Retinal pigment epithelial cell (primary cell): ENCODE data around the gene KPNA3.

ENCODE experiments used
- DNase-seq: peaks from one replicate; pipeline ENCODE4 v3.0.0-alpha.2; 2010; ENCODE audit warnings: low read depth
- H3K4me3 ChIP-seq: 2 replicates; pipeline ENCODE4 v1.5.1; 2011; ENCODE audit warnings: mild to moderate bottlenecking, low read length, control low read depth, moderate library complexity
- CTCF ChIP-seq: conservative IDR thresholded peaks from 2 replicates; pipeline ENCODE4 v1.5.1; 2011; ENCODE audit warnings: low read depth, low read length, control low read depth, inconsistent platforms

KPNA3 gene

GRCh38 chr13:49654011-49654410 lies 138.5 kb downstream of the KPNA3 start:
- H3K4me3 ChIP-seq, result no peak overlapping the region
- no peak for TF ChIP-seq CTCF
- no peak for DNase-seq

- TF ChIP-seq CTCF, result no peak
- no peak overlapping the region for H3K4me3 ChIP-seq
- DNase-seq, result no peak
These were observed 139.0 kb downstream of the KPNA3 start for GRCh38 chr13:49653478-49653877.

- peak; percentile 57 for TF ChIP-seq CTCF
- DNase-seq, result no peak
- no peak overlapping the region for H3K4me3 ChIP-seq
These were observed 139.9 kb downstream of the KPNA3 start for GRCh38 chr13:49652355-49653305.

- TF ChIP-seq CTCF, result no peak
- no peak overlapping the region for H3K4me3 ChIP-seq
- DNase-seq, result no peak
These were observed 140.7 kb downstream of the KPNA3 start for GRCh38 chr13:49651570-49652354.

- no peak for TF ChIP-seq CTCF
These were observed 142.5 kb downstream of the KPNA3 start for GRCh38 chr13:49649963-49650312.

More at GRCh38 chr13:49649963-49650312, 142.5 kb downstream of the KPNA3 start:
- no peak for DNase-seq
- H3K4me3 ChIP-seq, result no peak overlapping the region
